Upper lobe of right lung (tissue), 1 donor: ENCODE measurements around the gene FCN3. TPM values are rescaled to one million over a fixed set of nuclear protein-coding genes. Genes with fewer than 3 reads are reported as not detected.

Source experiments
- ATAC-seq: fragments of 200-7000 bp; cut with Tn5 transposase; one replicate; pipeline ENCODE4 v1.9.1; 2020; ENCODE audit warnings: mild to moderate bottlenecking, moderate library complexity
- DNase-seq: peaks from one replicate; pipeline ENCODE4 v3.0.0-alpha.2; 2020
- H3K27ac ChIP-seq: fragments of 200-600 bp; one replicate; pipeline ENCODE4 v1.8.0; 2022
- H3K27me3 ChIP-seq: fragments of 200-600 bp; one replicate; pipeline ENCODE4 v1.8.0; 2022; ENCODE audit warnings: mild to moderate bottlenecking
- H3K36me3 ChIP-seq: fragments of 200-600 bp; one replicate; pipeline ENCODE4 v1.8.0; 2022
- H3K4me1 ChIP-seq: fragments of 200-600 bp; one replicate; pipeline ENCODE4 v1.8.0; 2022
- H3K4me3 ChIP-seq: fragments of 200-600 bp; one replicate; pipeline ENCODE4 v1.8.0; 2022; ENCODE audit warnings: mild to moderate bottlenecking
- H3K9me3 ChIP-seq: fragments of 200-600 bp; one replicate; pipeline ENCODE4 v1.8.0; 2022
- intact Hi-C: fragments of 100-400 bp; cut with DNase I; formaldehyde crosslinking; loops from one replicate; pipeline ENCODE4 v1.11.0; 2022
- total RNA-seq: library from RNA; stranded (reverse); fragmentation: NEBNext Ultra II Directional; extraction: Animal tissue kit (Norgen Biotek cat#: 25700); gene quantifications from one replicate; pipeline ENCODE4 v1.2.1, GENCODE V29; 2021
- TF ChIP-seq, protein P1 (sequence below): fragments of 200-600 bp; IDR thresholded peaks from one replicate; pipeline ENCODE4 v1.8.0; 2022; ENCODE audit warnings: antibody characterized with exemption
- donor health status: DM: no; HTN: yes; CAD: no; lungs with severe emphysema.

FCN3 gene
- total RNA-seq, 1 donor from 2014 or later, result 826 TPM

- Histone ChIP-seq H3K36me3 (peaks cover 25% of the 10 kb centered on the region), H3K27me3 (no peaks in the 10 kb centered on the region), H3K4me3 (peak overlapping the region; percentile 75), H3K27ac (peak overlapping the region; percentile 96), H3K4me1 (peaks cover 40% of the 10 kb centered on the region), H3K9me3 (no peaks in the 10 kb centered on the region)
- ATAC-seq (no peak), DNase-seq (no peak)
- TF ChIP-seq, protein P1, sequence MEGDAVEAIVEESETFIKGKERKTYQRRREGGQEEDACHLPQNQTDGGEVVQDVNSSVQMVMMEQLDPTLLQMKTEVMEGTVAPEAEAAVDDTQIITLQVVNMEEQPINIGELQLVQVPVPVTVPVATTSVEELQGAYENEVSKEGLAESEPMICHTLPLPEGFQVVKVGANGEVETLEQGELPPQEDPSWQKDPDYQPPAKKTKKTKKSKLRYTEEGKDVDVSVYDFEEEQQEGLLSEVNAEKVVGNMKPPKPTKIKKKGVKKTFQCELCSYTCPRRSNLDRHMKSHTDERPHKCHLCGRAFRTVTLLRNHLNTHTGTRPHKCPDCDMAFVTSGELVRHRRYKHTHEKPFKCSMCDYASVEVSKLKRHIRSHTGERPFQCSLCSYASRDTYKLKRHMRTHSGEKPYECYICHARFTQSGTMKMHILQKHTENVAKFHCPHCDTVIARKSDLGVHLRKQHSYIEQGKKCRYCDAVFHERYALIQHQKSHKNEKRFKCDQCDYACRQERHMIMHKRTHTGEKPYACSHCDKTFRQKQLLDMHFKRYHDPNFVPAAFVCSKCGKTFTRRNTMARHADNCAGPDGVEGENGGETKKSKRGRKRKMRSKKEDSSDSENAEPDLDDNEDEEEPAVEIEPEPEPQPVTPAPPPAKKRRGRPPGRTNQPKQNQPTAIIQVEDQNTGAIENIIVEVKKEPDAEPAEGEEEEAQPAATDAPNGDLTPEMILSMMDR, result no peak
- intact Hi-C loops, result no loop called here
Measured at GRCh38 chr1:27367160-27367650, 7.4 kb downstream of the FCN3 start.

- ATAC-seq (peak; percentile 82), DNase-seq (peak; percentile 96)
- intact Hi-C loops, result no loop called here
- Histone ChIP-seq H3K4me3 (peak within 1 kb of the TSS; percentile 75), H3K27me3 (no peaks in the 10 kb centered on the region), H3K36me3 (peaks cover 31% of the 10 kb centered on the region), H3K27ac (peak within 1 kb of the TSS; percentile 96), H3K9me3 (no peaks in the 10 kb centered on the region), H3K4me1 (peaks cover 40% of the 10 kb centered on the region)
- TF ChIP-seq, protein P1, result peak; percentile 36
Measured at GRCh38 chr1:27366411-27367159, 8.0 kb downstream of the FCN3 start, which contains the start of gene MAP3K6. MAP3K6 (minus strand) TSS chr1:27366961; CDS start chr1:27366597, 364 bp downstream.

DNA sequence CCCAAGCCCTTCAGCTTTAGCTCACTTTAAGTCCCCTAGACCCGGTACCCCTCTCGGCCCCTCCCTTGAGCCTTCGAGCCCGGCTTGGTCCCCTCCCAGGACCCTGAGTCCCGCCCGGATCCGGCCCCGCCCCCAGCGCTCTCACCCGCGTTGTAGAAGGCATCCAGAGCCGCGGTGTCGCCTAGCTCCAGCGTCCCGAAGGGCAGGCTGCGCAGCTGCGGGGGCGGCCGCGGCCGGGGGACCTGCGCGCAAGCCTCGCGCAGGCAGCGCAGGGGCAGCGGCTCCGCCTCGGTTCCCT is 8.6 kb downstream of the FCN3 start:
- ATAC-seq, result peak; percentile 67
- intact Hi-C loops, result no loop called here
- Histone ChIP-seq H3K36me3 (peaks cover 37% of the 10 kb centered on the region), H3K27ac (peak overlapping the region; percentile 96), H3K27me3 (no peaks in the 10 kb centered on the region), H3K9me3 (no peaks in the 10 kb centered on the region), H3K4me3 (peak overlapping the region; percentile 75), H3K4me1 (peaks cover 40% of the 10 kb centered on the region)
- TF ChIP-seq, protein P1, result no peak
- peak; percentile 96 for DNase-seq

- ATAC-seq, result peak; percentile 79
- DNase-seq, result peak; percentile 94
- Histone ChIP-seq H3K4me3 (peak overlapping the region; percentile 75), H3K9me3 (no peaks in the 10 kb centered on the region), H3K36me3 (peaks cover 42% of the 10 kb centered on the region), H3K27ac (peak overlapping the region; percentile 96), H3K27me3 (no peaks in the 10 kb centered on the region), H3K4me1 (peaks cover 40% of the 10 kb centered on the region)
- TF ChIP-seq, protein P1, result no peak
- intact Hi-C loops, result no loop called here
Measured at GRCh38 chr1:27365372-27366112, 9.1 kb downstream of the FCN3 start.

- intact Hi-C loops, result no loop called here
- H3K4me1 ChIP-seq, result peaks cover 40% of the 10 kb centered on the region
- H3K27ac ChIP-seq, result peak overlapping the region; percentile 96
Measured at GRCh38 chr1:27364696-27365371, 9.8 kb downstream of the FCN3 start.

More at GRCh38 chr1:27364696-27365371, 9.8 kb downstream of the FCN3 start:
- ATAC-seq (no peak), DNase-seq (peak; percentile 58)
- Histone ChIP-seq H3K36me3 (peaks cover 49% of the 10 kb centered on the region), H3K27me3 (no peaks in the 10 kb centered on the region), H3K4me3 (peak overlapping the region; percentile 75), H3K9me3 (no peaks in the 10 kb centered on the region)
- TF ChIP-seq, protein P1, result no peak
